ENCODE measurements around the gene CBR4.
"Not testable (repeated sequence)": the region's sequence is repeated elsewhere in the genome, so short reads cannot be mapped to it uniquely, and the experiment has no call there.

The CBR4 gene

DNA sequence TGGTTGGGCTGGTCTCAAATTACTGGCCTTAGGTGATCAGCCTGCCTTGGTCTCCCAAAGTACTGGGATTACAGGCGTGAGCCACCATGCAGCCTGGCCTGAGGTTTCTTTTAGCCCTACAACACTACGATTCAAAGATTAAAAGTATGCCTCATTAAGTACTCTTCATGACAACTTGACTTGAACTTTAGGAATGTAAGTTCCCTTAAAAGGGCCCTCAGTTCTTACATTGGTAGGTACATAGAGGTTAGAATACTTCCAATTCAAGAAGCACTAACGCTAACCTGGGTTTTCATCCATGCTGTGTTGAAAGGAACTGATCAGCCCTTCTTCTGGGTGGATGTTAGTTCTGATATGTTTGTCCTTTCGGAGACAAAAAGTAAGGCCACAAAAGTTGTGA lies 15.1 kb downstream of the CBR4 start:
- DNase-seq (ENCODE audit: low read depth in 2 of 3, low spot score in 1 of 3): no peak

DNA sequence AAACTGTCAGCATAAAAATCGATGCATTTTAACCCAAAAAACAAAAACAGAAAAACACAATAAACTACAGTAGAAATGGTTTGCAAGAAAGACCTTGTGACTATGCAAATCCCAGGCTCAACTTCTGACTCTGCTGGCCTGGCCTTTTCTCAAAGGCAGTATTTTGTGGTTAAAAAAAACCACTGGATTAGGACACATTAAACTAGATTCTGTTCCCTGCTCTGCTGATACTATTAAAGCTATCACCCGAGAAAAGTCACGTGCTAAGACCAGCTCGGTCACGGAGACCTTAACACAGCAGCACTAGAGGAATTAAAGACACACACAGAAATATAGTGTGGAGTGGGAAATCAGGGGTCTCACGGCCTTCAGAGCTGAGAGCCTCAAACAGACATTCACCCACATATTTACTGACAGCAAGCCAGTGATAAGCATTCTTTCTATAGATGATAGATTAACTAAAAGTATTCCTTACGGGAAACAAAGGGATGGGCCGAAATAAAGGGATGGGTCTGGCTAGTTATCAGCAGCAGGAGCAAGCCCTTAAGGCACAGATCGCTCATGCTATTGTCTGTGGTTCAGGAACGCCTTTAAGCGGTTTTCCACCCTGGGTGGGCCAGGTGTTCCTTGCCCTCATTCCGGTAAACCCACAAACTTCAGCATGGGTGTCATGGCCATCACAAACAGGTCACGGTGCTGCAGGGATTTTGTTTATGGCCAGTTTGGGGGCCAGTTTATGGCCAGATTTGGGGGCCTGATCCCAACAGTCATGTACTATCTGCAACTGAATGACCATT lies 16.1 kb downstream of the CBR4 start:
- DNase-seq (ENCODE audit: low read depth in 2 of 3, low spot score in 1 of 3): no peak

DNA sequence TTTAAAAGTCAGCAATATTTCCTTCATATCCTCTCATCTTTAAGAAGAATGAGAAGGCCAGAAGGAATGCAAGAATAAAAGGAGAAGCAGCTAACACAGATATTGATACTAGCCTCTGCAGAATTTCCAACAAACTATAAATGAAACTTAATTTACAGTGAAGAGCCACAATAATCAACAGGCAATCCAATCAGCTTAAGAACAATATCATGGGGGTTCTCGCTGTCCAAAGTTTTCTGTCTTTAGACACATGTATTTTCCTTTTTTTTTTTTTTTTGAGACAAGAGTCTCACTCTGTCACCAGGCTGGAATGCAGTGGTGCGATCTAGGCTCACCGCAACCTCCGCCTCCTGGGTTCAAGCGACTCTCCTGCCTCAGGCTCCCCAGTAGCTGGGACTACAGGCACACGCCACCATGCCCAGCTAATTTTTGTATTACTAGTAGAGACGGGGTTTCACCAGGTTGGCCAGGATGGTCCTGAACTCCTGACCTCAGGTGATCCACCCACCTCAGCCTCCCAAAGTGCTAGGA lies 17.0 kb downstream of the CBR4 start:
- DNase-seq (ENCODE audit: low read depth in 2 of 3, low spot score in 1 of 3): not testable (repeated sequence)

DNA sequence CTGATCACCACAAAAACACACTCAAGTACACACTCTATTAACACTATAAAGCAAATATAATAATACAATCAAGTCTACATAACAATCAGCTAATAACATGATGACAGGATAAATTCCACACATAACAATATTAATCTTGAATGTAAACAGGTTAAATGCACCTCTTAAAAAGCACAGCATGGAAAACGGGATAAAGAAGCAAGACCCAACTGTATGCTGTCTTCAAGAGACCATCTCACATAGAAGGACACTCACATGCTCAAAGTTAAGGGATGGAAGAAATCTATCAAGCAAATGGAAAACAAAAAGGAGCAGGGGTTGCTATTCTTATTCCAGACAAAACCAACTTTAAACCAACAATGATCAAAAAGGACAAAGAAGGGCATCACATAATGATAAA lies 28.1 kb downstream of the CBR4 start:
- no peak for DNase-seq (ENCODE audit: low read depth in 2 of 3, low spot score in 1 of 3)

DNA sequence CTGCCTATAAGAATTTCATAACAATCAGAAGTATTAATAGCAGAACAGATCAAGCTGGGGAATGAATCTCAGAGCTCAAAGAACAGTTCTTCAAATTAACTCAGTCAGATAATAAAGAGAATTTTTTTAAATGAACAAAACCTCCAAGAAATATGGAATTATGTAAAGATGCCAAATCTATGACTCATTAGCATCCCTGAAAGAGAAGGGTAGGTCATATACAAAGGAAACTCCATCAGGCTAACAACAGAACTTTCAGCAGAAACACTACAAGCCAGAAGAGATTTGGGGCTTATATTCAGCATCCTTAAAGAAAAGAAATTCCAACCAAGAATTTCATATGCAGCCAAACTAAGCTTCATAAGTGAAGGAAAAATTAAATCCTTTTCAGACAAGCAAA lies 28.6 kb downstream of the CBR4 start:
- no peak for DNase-seq (ENCODE audit: low read depth in 2 of 3, low spot score in 1 of 3)

DNA sequence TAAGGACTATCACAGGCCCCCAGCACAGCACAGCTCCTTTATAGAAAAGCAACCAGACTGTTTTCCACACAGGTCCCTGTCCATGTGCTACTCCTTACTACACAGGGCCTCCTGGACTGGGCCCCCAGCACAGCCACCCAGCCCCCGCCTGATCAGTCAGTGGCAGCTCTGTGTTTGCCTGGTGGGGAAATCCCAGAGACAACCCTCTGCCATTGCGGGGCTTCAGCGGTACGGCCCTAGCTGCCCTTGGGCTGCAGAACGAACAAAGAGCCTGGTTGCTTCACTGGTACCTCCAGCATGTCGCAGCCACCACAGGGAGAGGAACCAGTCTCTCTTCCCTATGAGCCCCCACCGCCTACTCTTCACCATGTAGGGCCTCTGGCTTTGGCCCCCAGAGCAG lies 30.7 kb downstream of the CBR4 start:
- no peak for DNase-seq (ENCODE audit: low read depth in 2 of 3, low spot score in 1 of 3)

DNA sequence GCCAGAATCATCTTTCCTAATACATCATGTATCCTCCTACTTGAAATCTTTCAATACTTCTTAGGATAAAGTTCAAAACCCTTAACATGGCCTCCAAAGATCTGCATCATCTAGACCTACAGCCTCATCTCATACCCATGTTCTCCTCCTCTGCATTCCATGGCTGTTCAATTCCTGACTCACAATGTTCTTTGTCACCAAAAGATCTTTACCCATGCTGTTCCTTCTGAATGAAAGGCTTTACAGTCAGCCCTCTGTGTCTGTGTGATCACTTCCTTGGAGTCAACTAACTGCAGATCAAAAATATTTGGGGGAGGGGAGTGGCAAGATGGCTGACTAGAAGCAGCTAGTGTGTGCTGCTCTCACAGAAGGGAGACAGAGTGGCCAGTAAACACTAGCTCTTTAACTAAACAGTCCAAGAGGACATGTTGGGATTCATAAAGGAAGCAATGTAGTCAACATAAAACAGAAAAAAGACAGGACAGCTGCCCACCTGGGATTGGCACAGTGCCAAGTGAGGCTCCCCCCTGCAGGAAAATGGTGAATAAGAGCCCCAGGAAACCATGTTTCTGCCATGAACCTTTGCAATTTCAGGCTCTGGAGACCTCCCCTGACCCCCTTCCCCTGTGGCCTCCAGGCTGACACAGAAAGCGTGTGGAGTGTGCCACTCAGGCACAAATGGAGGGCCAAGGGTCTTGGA lies 31.9 kb downstream of the CBR4 start:
- no peak for DNase-seq (ENCODE audit: low read depth in 2 of 3, low spot score in 1 of 3)

DNA sequence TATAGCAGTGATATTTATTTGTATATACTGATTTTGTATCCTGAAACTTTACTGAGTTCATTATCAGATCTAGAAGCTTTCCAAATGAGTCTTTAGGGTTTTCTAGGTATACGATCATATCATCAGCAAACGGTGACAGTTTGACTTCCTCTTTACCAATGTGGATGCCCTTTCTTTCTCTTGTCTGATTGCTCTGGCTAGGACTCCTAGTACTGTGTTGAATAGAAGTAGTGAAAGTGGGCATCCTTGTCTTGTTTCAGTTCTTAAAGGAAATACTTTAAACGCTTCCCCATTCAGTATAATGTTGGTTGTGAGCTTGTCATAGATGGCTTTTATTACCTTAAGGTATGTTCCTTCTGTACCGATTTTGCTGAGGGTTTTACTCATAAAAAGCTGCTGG lies 37.5 kb downstream of the CBR4 start:
- no peak for DNase-seq (ENCODE audit: low read depth in 2 of 3, low spot score in 1 of 3)

DNA sequence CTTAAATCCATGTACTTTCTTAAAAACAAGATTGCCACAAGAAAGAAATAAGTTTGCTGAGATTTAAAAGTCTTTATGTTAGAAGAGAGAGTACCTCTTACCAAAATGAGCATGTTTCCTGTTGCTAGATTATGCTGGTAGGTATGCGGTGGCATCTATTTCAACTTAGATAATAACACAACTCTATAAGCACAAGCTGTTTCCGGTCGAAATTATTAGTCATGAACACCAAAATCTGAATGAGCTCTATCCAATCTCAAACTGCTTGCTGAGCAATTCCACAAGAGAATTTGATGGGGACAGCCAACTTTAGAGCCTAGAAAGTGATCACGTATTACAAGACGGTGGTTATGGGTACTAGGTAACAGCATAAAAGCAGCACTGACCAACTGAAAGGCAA lies 49.3 kb downstream of the CBR4 start:
- DNase-seq (ENCODE audit: low read depth in 2 of 3, low spot score in 1 of 3): no peak

DNA sequence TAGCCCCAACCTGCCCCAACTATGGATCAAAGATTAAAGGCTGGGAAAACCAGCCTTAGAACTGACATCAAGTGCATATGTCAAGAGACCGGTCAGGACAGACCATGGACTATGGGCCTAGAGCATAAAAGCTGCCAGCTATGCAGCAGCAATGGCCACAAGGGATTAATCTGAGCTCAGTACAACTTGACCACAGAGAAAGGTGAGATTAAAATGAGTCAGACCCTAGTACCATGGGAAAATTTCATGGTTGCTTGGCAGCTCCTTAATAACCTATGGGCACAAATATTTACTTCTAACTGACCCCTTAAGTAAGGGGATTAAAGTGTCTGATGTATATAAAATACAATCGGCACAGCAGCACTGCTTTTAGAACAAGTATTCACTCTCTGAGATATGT lies 54.4 kb downstream of the CBR4 start:
- no peak for DNase-seq (ENCODE audit: low read depth in 2 of 3, low spot score in 1 of 3)

DNA sequence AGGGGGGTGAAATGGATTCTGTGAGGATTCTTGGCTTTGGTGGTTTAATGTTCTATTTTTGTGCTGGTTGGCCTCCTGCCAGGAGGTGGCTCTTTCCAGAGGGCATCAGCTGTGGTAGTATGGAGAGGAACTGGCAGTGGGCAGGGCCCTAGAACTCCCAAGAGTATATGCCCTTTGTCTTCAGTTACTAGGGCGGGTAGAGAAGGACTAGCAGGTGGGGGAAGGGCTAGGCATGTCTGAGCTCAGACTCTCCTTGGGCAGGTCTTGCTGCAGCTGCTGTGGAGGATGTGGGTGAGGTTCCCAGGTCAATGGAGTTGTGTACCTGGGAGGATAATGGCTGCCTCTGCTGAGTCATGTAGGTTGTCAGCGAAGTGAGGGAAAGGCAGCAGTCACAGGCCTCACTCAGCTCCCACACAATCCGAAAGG lies 57.2 kb downstream of the CBR4 start:
- DNase-seq (ENCODE audit: low read depth in 2 of 3, low spot score in 1 of 3): not testable (repeated sequence)

DNA sequence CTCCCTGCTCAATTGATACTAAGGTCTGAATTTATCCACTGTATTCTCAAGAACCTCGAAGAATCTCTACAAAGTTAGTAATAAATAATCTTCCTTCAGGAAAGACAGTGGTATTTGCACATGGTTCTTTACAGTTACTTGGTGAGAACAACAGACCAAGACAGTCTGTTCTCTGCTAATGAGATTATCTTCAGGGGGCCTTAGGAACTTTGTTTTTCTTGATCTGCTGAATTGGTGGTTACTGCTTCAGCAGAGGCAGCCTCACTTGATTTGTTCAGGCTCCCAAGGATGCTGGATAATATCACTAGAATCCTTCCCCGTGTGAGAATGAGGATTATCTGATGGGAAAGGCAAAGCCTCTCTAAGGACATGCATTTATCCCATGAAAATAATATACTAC lies 64.8 kb downstream of the CBR4 start:
- no peak for DNase-seq (ENCODE audit: low read depth in 2 of 3, low spot score in 1 of 3)

DNA sequence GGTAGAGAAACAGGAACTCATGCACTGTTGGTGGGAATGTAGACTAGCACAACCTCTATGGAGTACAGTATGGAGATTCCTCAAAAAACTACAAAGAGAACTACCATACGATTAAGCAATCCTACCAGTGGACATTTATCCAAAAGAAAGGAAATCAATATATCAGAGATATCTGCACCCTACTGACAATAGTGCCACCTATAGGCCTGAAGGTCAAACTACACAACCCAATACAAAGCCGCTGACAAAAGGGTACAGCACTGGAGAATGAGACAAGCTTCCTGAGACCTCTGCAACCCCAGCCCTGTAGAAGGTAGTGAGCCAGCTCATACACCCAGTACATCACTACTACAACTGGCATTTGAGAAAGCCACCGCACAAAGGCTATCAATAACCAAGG lies 67.1 kb downstream of the CBR4 start:
- no peak for DNase-seq (ENCODE audit: low read depth in 2 of 3, low spot score in 1 of 3)

Measured in stimulated activated CD4-positive, alpha-beta T cell treated with anti-CD3 and anti-CD28 coated beads, Interleukin-12 subunit alpha, Interleukin-12 subunit beta, amount 100 ng/mL, for 48 hours (primary cell).